K562 (cell line): ENCODE results near the gene PRKCQ. TPM values are rescaled to one million over a fixed set of nuclear protein-coding genes. Genes with fewer than 3 reads are reported as not detected.

Source experiments
- ATF6 ChIP-seq: sonication (generic); formaldehyde crosslinking; IDR thresholded peaks from 2 replicates; pipeline ENCODE4 v1.4.0; 2020; ENCODE audit warnings: mild to moderate bottlenecking, missing genetic modification reagents
- CEBPZ ChIP-seq: fragments of 150-350 bp; IDR thresholded peaks from 2 replicates; pipeline ENCODE4 v1.6.1; 2014; ENCODE audit warnings: low read depth, mild to moderate bottlenecking, low read length, borderline replicate concordance
- ESRRB ChIP-seq: fragments of 250-450 bp; sonication (Bioruptor Pico); IDR thresholded peaks from 2 replicates; pipeline ENCODE4 v1.5.0; 2020; ENCODE audit warnings: mild to moderate bottlenecking, moderate library complexity, borderline replicate concordance
- GTF2E2 ChIP-seq: fragments of 200-800 bp; sonication (Bioruptor generic); IDR thresholded peaks from 2 replicates; pipeline ENCODE4 v1.6.1; 2016; ENCODE audit warnings: missing genetic modification characterization, missing compliant biosample characterization
- KLF13 ChIP-seq: fragments of 450-650 bp; IDR thresholded peaks from 2 replicates; pipeline ENCODE4 v1.6.1; 2016; ENCODE audit warnings: missing genetic modification characterization, low read depth, mild to moderate bottlenecking, missing compliant biosample characterization, moderate library complexity, borderline replicate concordance
- MAZ ChIP-seq, 2 experiments: fragments of 450-650 bp in 1 of 2; sonication (generic) in 1 of 2; formaldehyde crosslinking; IDR thresholded peaks in 1 of 2; conservative IDR thresholded peaks in 1 of 2; 2 replicates each; pipeline versions ENCODE4 v1.4.0 to v1.5.0; 2020; ENCODE audit warnings: mild to moderate bottlenecking in 1 of 2, missing genetic modification reagents in 1 of 2
- MLLT1 ChIP-seq, 2 experiments: fragments of 450-650 bp; IDR thresholded peaks; 2 replicates each; pipeline ENCODE4 v1.6.1; 2016
- MTA1 ChIP-seq: fragments of 450-650 bp; IDR thresholded peaks from 2 replicates; pipeline ENCODE4 v1.6.1; 2017; ENCODE audit warnings: borderline replicate concordance
- SMAD4 ChIP-seq: fragments of 250-450 bp; sonication (Bioruptor Pico); conservative IDR thresholded peaks from 2 replicates; pipeline ENCODE4 v1.8.0; 2021; ENCODE audit warnings: inconsistent platforms, mild to moderate bottlenecking, moderate library complexity
- SREBF1 ChIP-seq: fragments of 150-350 bp; IDR thresholded peaks from 2 replicates; pipeline ENCODE4 v1.6.1; 2014; ENCODE audit warnings: antibody characterized with exemption, low read depth, low read length, borderline replicate concordance
- TOE1 ChIP-seq, 2 experiments: fragments of 450-650 bp in 1 of 2; sonication (generic) in 1 of 2; formaldehyde crosslinking in 1 of 2; IDR thresholded peaks; 2 replicates each; pipeline versions ENCODE4 v1.7.1 to v1.8.0; 2016 to 2022; ENCODE audit warnings: borderline replicate concordance in 2 of 2, mild to moderate bottlenecking in 2 of 2, antibody characterized with exemption in 1 of 2, inconsistent platforms in 1 of 2, low read depth in 1 of 2, missing genetic modification reagents in 1 of 2, moderate library complexity in 1 of 2
- TSC22D4 ChIP-seq: fragments of 450-650 bp; IDR thresholded peaks from 2 replicates; pipeline ENCODE4 v1.6.1; 2016; ENCODE audit warnings: missing genetic modification characterization, missing biosample characterization, control low read depth
- ZFX ChIP-seq: sonication (generic); formaldehyde crosslinking; IDR thresholded peaks from 2 replicates; pipeline ENCODE4 v1.8.0; 2022; ENCODE audit warnings: mild to moderate bottlenecking, missing genetic modification reagents, moderate library complexity
- ZNF165 ChIP-seq: fragments of 250-450 bp; sonication (Bioruptor Pico); IDR thresholded peaks from 2 replicates; pipeline ENCODE4 v1.4.0; 2020; ENCODE audit warnings: borderline replicate concordance
- ZNF518B ChIP-seq: fragments of 250-450 bp; sonication (Bioruptor Pico); IDR thresholded peaks from 2 replicates; pipeline ENCODE4 v1.5.0; 2021; ENCODE audit warnings: mild to moderate bottlenecking, moderate library complexity
- ZNF76 ChIP-seq: fragments of 250-450 bp; sonication (Bioruptor Pico); IDR thresholded peaks from 2 replicates; pipeline ENCODE4 v1.4.0; 2020; ENCODE audit warnings: mild to moderate bottlenecking, moderate library complexity, borderline replicate concordance
- ZSCAN29 ChIP-seq: fragments of 450-650 bp; IDR thresholded peaks from 2 replicates; pipeline ENCODE4 v1.6.1; 2017
- polyA plus RNA-seq, 8 experiments: library from polyadenylated mRNA; depleted of rRNA in 4 of 8; stranded (reverse) in 5 of 8; unstranded in 3 of 8; fragments of >200 nt; fragmentation: Nextera tagmentation in 2 of 8; fragmentation: Illumina TruSeq in 1 of 8; extraction: Ambion mirVana in 2 of 8; extraction: Trizol in 1 of 8; gene quantifications; 2 replicates each; pipeline versions ENCODE4 v1.2.1 to v1.2.3, GENCODE V29; 2011 to 2014; ENCODE audit warnings: inconsistent platforms in 1 of 8, missing spikeins in 1 of 8
- total RNA-seq, 7 experiments: library from RNA; depleted of rRNA in 6 of 7; stranded (reverse); fragments of >200 nt in 6 of 7; fragmentation: Illumina TruSeq in 2 of 7; extraction: Trizol in 2 of 7; gene quantifications; 2 replicates each; pipeline versions ENCODE4 v1.2.1 to v1.2.3, GENCODE V29; 2011 to 2021; ENCODE audit warnings: low replicate concordance in 1 of 7

The PRKCQ gene
- total and polyA plus RNA-seq, 9 of the 15 experiments (the other 6 are each of a cell fraction or from before 2014, with no cell fraction given) = 4.4 to 23.3 (median 14.6) TPM

GRCh38 chr10:6473901-6474370, 106.1 kb downstream of the PRKCQ start (continued):
- no peak for TF ChIP-seq ZNF518B (CRISPR knock-in tag)
- TF ChIP-seq ESRRB (CRISPR knock-in tag) = no peak
- TF ChIP-seq TSC22D4 (tag) = no peak
- TF ChIP-seq MLLT1 (IDR thresholded peaks at IDR 0.05) = no peak
- no peak for TF ChIP-seq MTA1
- TF ChIP-seq SMAD4 (CRISPR knock-in tag) = peak; percentile 59
- TF ChIP-seq MAZ (CRISPR knock-in tag; conservative IDR thresholded peaks at IDR 0.05 in 1 of 2, IDR thresholded peaks at IDR 0.05 in 1 of 2) = peak in 1 of 2 experiments; percentile 49; a peak in 2 of 4 replicates
- 0 out of 2 replicates have a peak, but pooled peaks have one; percentile 52 for TF ChIP-seq ZNF76 (CRISPR knock-in tag)
- no peak for TF ChIP-seq ZSCAN29
- TF ChIP-seq SREBF1 = no peak
- TF ChIP-seq CEBPZ = no peak
- peak; percentile 68; the same call in 1 of the 2 replicates for TF ChIP-seq ZNF165 (CRISPR knock-in tag)
- TF ChIP-seq ATF6 (CRISPR knock-in tag) = no peak
- peak; percentile 53 for TF ChIP-seq ZFX (CRISPR knock-in tag)
- TF ChIP-seq KLF13 (tag) = no peak
- peak; percentile 48 for TF ChIP-seq GTF2E2 (tag)
- no peak for TF ChIP-seq TOE1 (IDR thresholded peaks at IDR 0.05; ENCODE audit: borderline replicate concordance)
- TF ChIP-seq TOE1 (CRISPR knock-in tag; IDR thresholded peaks at IDR 0.05; ENCODE audit: borderline replicate concordance, low read depth) = no peak
